HepG2 (cell line): ENCODE measurements around the gene C2orf76. TPM values are rescaled to one million over a fixed set of nuclear protein-coding genes. Genes with fewer than 3 reads are reported as not detected.

Experiments
- ARID3A ChIP-seq: IDR thresholded peaks from 2 replicates; pipeline ENCODE4 v1.6.1; 2012; ENCODE audit warnings: low read depth, low read length, improper control_type of control experiment
- BCLAF1 ChIP-seq: fragments of 450-650 bp; IDR thresholded peaks from 2 replicates; pipeline ENCODE4 v1.6.1; 2017; ENCODE audit warnings: mild to moderate bottlenecking
- HNF1A ChIP-seq, 2 experiments: sonication (generic) in 1 of 2; formaldehyde crosslinking in 1 of 2; IDR thresholded peaks; 2 replicates each; pipeline versions ENCODE4 v1.4.0 to v1.6.1; 2016 to 2020; ENCODE audit warnings: borderline replicate concordance in 1 of 2, low read depth in 1 of 2, mild to moderate bottlenecking in 1 of 2, missing genetic modification reagents in 1 of 2
- HOXA3 ChIP-seq: sonication (generic); formaldehyde crosslinking; IDR thresholded peaks from 2 replicates; pipeline ENCODE4 v1.5.0; 2020; ENCODE audit warnings: missing genetic modification reagents
- NFAT5 ChIP-seq: sonication (generic); formaldehyde crosslinking; IDR thresholded peaks from 2 replicates; pipeline ENCODE4 v1.4.0; 2020; ENCODE audit warnings: missing genetic modification reagents
- NR2F6 ChIP-seq, 2 experiments: IDR thresholded peaks; 2 replicates each; pipeline ENCODE4 v1.6.1; 2016; ENCODE audit warnings: antibody characterized with exemption in 1 of 2, mild to moderate bottlenecking in 1 of 2
- SRY ChIP-seq: sonication (generic); formaldehyde crosslinking; IDR thresholded peaks from 2 replicates; pipeline ENCODE4 v1.8.0; 2022; ENCODE audit warnings: mild to moderate bottlenecking, missing genetic modification reagents
- THAP11 ChIP-seq: IDR thresholded peaks from 2 replicates; pipeline ENCODE4 v1.6.1; 2016; ENCODE audit warnings: missing biosample characterization, missing genetic modification reagents
- ZFAT ChIP-seq: sonication (generic); formaldehyde crosslinking; conservative IDR thresholded peaks from 2 replicates; pipeline ENCODE4 v1.8.1; 2023; ENCODE audit warnings: missing genetic modification reagents, inconsistent platforms
- ZNF18 ChIP-seq: sonication (generic); formaldehyde crosslinking; IDR thresholded peaks from 2 replicates; pipeline ENCODE4 v1.8.0; 2022; ENCODE audit warnings: mild to moderate bottlenecking, missing genetic modification reagents; ENCODE audit not compliant: insufficient replicate concordance
- polyA plus RNA-seq, 8 experiments: library from polyadenylated mRNA; depleted of rRNA in 3 of 8; stranded (reverse) in 7 of 8; unstranded in 1 of 8; fragments of >200 nt; fragmentation: Illumina TruSeq in 4 of 8; extraction: Trizol in 4 of 8; gene quantifications; 2 replicates each; pipeline versions ENCODE4 v1.2.1 to v1.2.3, GENCODE V29; 2011 to 2016; ENCODE audit warnings: low read depth in 4 of 8, missing spikeins in 1 of 8, mixed read lengths in 1 of 8; ENCODE audit not compliant: insufficient read depth in 1 of 8
- total RNA-seq, 5 experiments: library from RNA; depleted of rRNA; stranded (reverse); fragments of >200 nt; fragmentation: Illumina TruSeq; extraction: Trizol; gene quantifications; 2 replicates each; pipeline ENCODE4 v1.2.3, GENCODE V29; 2016; ENCODE audit warnings: low read depth in 1 of 5

C2orf76 gene
- total and polyA plus RNA-seq, 2 of the 13 experiments (the other 11 are each of a cell fraction or from before 2014, with no cell fraction given), result 7.7 to 8.5 TPM

GRCh38 chr2:119407430-119408220 is 41.0 kb upstream of the C2orf76 start (continued):
- no peak for TF ChIP-seq BCLAF1
- TF ChIP-seq HOXA3 (CRISPR knock-in tag), result no peak
- TF ChIP-seq ZNF18 (CRISPR knock-in tag), result peak; percentile 22
- TF ChIP-seq NFAT5 (CRISPR knock-in tag), result no peak
- no peak for TF ChIP-seq SRY (CRISPR knock-in tag)
- TF ChIP-seq NR2F6 (IDR thresholded peaks at IDR 0.05), result no peak
- peak; percentile 17; the same call in 1 of the 2 replicates for TF ChIP-seq NR2F6 (CRISPR knock-in tag; IDR thresholded peaks at IDR 0.05)
- peak; percentile 46; the same call in 1 of the 2 replicates for TF ChIP-seq THAP11 (CRISPR knock-in tag)
- TF ChIP-seq ARID3A, result peak; percentile 70; the same call in 1 of the 2 replicates
- TF ChIP-seq HNF1A (IDR thresholded peaks at IDR 0.05; ENCODE audit: low read depth), result no peak
- no peak for TF ChIP-seq HNF1A (CRISPR knock-in tag; IDR thresholded peaks at IDR 0.05; ENCODE audit: borderline replicate concordance)
- TF ChIP-seq ZFAT (CRISPR knock-in tag), result no peak
